ENCODE results near the gene VPS26A.
"Not testable (repeated sequence)": the region's sequence is repeated elsewhere in the genome, so short reads cannot be mapped to it uniquely, and the experiment has no call there.

VPS26A gene

GRCh38 chr10:69139961-69140360 lies 16.0 kb downstream of the VPS26A start:
- Histone ChIP-seq H3K27ac (ENCODE audit: low read depth in 2 of 2, low read length in 2 of 2) (no peak overlapping the region), H3K4me1 (ENCODE audit: control insufficient read depth in 2 of 2, insufficient read depth in 2 of 2, low read length in 2 of 2) (no peaks in the 10 kb centered on the region), H3K36me3 (ENCODE audit: control insufficient read depth in 2 of 2, insufficient read depth in 2 of 2, low read length in 2 of 2) (peaks cover 5 to 7% of the 10 kb centered on the region in 2 donors), H3K9ac (ENCODE audit: low read depth in 1 of 2, low read length in 2 of 2) (no peak overlapping the region), H3K4me3 (ENCODE audit: low read length in 2 of 2) (no peak overlapping the region), H3K27me3 (ENCODE audit: control insufficient read depth in 2 of 2, insufficient read depth in 2 of 2, low read length in 2 of 2) (no peaks in the 10 kb centered on the region), H3K9me3 (ENCODE audit: control insufficient read depth in 2 of 2, low read length in 2 of 2) (no peaks in the 10 kb centered on the region)

DNA sequence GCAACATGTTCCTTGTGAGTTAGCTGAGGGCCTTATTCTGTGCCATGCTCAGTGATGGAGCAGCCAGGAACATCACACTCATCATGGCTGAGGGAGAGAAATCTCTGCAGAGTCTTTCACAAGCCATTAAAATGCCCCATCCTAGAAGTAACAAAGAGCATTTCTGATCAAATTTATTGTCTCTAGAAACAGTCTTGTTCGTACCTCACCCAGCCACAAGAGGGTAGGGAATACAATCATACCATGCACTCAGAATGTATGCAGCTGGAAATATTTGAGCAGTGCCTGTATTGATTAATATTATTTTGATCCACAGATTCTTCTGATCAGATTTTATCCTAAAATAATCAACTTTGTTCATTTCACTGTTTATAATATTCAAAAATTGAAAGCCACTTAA lies 17.3 kb downstream of the VPS26A start:
- Histone ChIP-seq H3K27ac (ENCODE audit: low read depth in 2 of 2, low read length in 2 of 2) (no peak overlapping the region), H3K27me3 (ENCODE audit: control insufficient read depth in 2 of 2, insufficient read depth in 2 of 2, low read length in 2 of 2) (no peaks in the 10 kb centered on the region), H3K4me3 (ENCODE audit: low read length in 2 of 2) (no peak overlapping the region), H3K9ac (ENCODE audit: low read depth in 1 of 2, low read length in 2 of 2) (no peak overlapping the region), H3K4me1 (ENCODE audit: control insufficient read depth in 2 of 2, insufficient read depth in 2 of 2, low read length in 2 of 2) (no peaks in the 10 kb centered on the region), H3K36me3 (ENCODE audit: control insufficient read depth in 2 of 2, insufficient read depth in 2 of 2, low read length in 2 of 2) (peaks cover 5% of the 10 kb centered on the region in 2 donors), H3K9me3 (ENCODE audit: control insufficient read depth in 2 of 2, low read length in 2 of 2) (no peaks in the 10 kb centered on the region)

DNA sequence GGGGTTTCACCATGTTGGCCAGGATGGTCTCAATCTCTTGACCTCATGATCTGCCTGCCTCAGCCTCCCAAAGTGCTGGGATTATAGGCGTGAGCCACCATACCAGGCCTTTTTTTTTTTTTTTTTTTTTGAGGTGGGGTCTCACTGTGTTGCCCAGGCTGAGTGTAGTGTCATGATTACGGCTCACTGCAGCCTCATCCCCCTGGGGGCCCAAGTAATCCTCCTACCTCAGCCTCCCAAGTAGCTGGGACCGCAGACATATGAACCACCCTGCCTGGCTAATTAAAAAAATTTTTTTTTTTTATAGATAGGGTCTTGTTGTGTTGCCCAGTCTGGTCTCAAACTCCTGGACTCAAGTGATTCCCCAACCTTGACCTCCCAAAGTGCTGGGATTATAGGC lies 18.1 kb downstream of the VPS26A start:
- H3K36me3 ChIP-seq (ENCODE audit: control insufficient read depth in 2 of 2, insufficient read depth in 2 of 2, low read length in 2 of 2); H3K9ac ChIP-seq (ENCODE audit: low read depth in 1 of 2, low read length in 2 of 2); H3K4me1 ChIP-seq (ENCODE audit: control insufficient read depth in 2 of 2, insufficient read depth in 2 of 2, low read length in 2 of 2); H3K27ac ChIP-seq (ENCODE audit: low read depth in 2 of 2, low read length in 2 of 2); H3K27me3 ChIP-seq (ENCODE audit: control insufficient read depth in 2 of 2, insufficient read depth in 2 of 2, low read length in 2 of 2); H3K9me3 ChIP-seq (ENCODE audit: control insufficient read depth in 2 of 2, low read length in 2 of 2); H3K4me3 ChIP-seq (ENCODE audit: low read length in 2 of 2): not testable (repeated sequence)

GRCh38 chr10:69142983-69143382 lies 19.0 kb downstream of the VPS26A start:
- Histone ChIP-seq H3K27ac (ENCODE audit: low read depth in 2 of 2, low read length in 2 of 2) (no peak overlapping the region), H3K4me1 (ENCODE audit: control insufficient read depth in 2 of 2, insufficient read depth in 2 of 2, low read length in 2 of 2) (no peaks in the 10 kb centered on the region), H3K27me3 (ENCODE audit: control insufficient read depth in 2 of 2, insufficient read depth in 2 of 2, low read length in 2 of 2) (no peaks in the 10 kb centered on the region), H3K36me3 (ENCODE audit: control insufficient read depth in 2 of 2, insufficient read depth in 2 of 2, low read length in 2 of 2) (no peaks in the 10 kb centered on the region), H3K9ac (ENCODE audit: low read depth in 1 of 2, low read length in 2 of 2) (no peak overlapping the region), H3K9me3 (ENCODE audit: control insufficient read depth in 2 of 2, low read length in 2 of 2) (no peaks in the 10 kb centered on the region), H3K4me3 (ENCODE audit: low read length in 2 of 2) (no peak overlapping the region)

- Histone ChIP-seq H3K9me3 (ENCODE audit: control insufficient read depth in 2 of 2, low read length in 2 of 2) (no peaks in the 10 kb centered on the region), H3K4me3 (ENCODE audit: low read length in 2 of 2) (no peak overlapping the region), H3K9ac (ENCODE audit: low read depth in 1 of 2, low read length in 2 of 2) (no peak overlapping the region), H3K36me3 (ENCODE audit: control insufficient read depth in 2 of 2, insufficient read depth in 2 of 2, low read length in 2 of 2) (no peaks in the 10 kb centered on the region), H3K27me3 (ENCODE audit: control insufficient read depth in 2 of 2, insufficient read depth in 2 of 2, low read length in 2 of 2) (no peaks in the 10 kb centered on the region), H3K4me1 (ENCODE audit: control insufficient read depth in 2 of 2, insufficient read depth in 2 of 2, low read length in 2 of 2) (no peaks in the 10 kb centered on the region), H3K27ac (ENCODE audit: low read depth in 2 of 2, low read length in 2 of 2) (no peak overlapping the region)
Observed at GRCh38 chr10:69145329-69145728, 21.4 kb downstream of the VPS26A start.

DNA sequence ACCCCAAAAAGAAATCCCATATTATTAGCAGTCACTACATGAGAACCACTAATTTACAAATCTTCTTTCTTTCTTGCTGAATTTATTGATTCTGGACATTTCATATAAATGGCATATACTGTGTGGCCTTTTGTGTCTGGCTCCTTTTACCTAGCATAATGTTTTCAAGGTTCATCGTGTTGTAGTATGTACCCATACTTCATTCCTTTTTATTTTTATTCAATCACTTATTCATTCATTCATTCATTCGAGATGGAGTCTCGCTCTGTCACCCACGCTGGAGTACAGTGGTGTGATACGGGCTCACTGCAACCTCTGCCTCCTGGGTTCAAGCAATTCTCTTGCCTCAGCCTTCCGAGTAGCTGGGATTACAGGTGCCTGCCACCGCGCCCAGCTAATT lies 21.9 kb downstream of the VPS26A start:
- Histone ChIP-seq H3K9me3 (ENCODE audit: control insufficient read depth in 2 of 2, low read length in 2 of 2) (no peaks in the 10 kb centered on the region), H3K9ac (ENCODE audit: low read depth in 1 of 2, low read length in 2 of 2) (no peak overlapping the region), H3K4me3 (ENCODE audit: low read length in 2 of 2) (no peak overlapping the region), H3K27me3 (ENCODE audit: control insufficient read depth in 2 of 2, insufficient read depth in 2 of 2, low read length in 2 of 2) (no peaks in the 10 kb centered on the region), H3K27ac (ENCODE audit: low read depth in 2 of 2, low read length in 2 of 2) (no peak overlapping the region), H3K36me3 (ENCODE audit: control insufficient read depth in 2 of 2, insufficient read depth in 2 of 2, low read length in 2 of 2) (no peaks in the 10 kb centered on the region), H3K4me1 (ENCODE audit: control insufficient read depth in 2 of 2, insufficient read depth in 2 of 2, low read length in 2 of 2) (no peaks in the 10 kb centered on the region)

DNA sequence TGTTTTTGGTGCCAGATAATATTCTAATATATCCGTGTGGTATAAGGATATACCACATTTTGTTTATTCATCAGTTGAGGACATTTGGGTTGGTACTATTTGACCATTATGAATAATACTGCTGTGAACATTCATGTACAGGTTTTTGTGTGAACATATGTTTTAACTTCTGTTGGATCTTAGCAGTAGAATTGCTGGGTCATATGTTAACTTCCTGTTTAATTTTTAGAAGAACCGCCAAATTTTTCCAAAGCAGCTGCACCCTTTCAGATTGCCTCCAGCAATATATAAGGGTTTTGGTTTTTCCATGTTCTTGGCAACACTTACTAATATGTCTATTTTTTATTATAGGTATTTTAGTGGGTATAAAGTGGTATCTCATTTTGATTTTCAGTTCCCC lies 22.8 kb downstream of the VPS26A start:
- H3K27ac ChIP-seq (ENCODE audit: low read depth in 2 of 2, low read length in 2 of 2), result no peak overlapping the region
- H3K9ac ChIP-seq (ENCODE audit: low read depth in 1 of 2, low read length in 2 of 2), result no peak overlapping the region
- H3K4me3 ChIP-seq (ENCODE audit: low read length in 2 of 2), result no peak overlapping the region
- H3K4me1 ChIP-seq (ENCODE audit: control insufficient read depth in 2 of 2, insufficient read depth in 2 of 2, low read length in 2 of 2), result no peaks in the 10 kb centered on the region
- H3K27me3 ChIP-seq (ENCODE audit: control insufficient read depth in 2 of 2, insufficient read depth in 2 of 2, low read length in 2 of 2), result no peaks in the 10 kb centered on the region
- H3K36me3 ChIP-seq (ENCODE audit: control insufficient read depth in 2 of 2, insufficient read depth in 2 of 2, low read length in 2 of 2), result no peaks in the 10 kb centered on the region
- H3K9me3 ChIP-seq (ENCODE audit: control insufficient read depth in 2 of 2, low read length in 2 of 2), result no peaks in the 10 kb centered on the region

GRCh38 chr10:69151984-69152383 lies 28.0 kb downstream of the VPS26A start:
- no peak overlapping the region for H3K4me3 ChIP-seq (ENCODE audit: low read length in 2 of 2)
- no peaks in the 10 kb centered on the region for H3K4me1 ChIP-seq (ENCODE audit: control insufficient read depth in 2 of 2, insufficient read depth in 2 of 2, low read length in 2 of 2)
- H3K9me3 ChIP-seq (ENCODE audit: control insufficient read depth in 2 of 2, low read length in 2 of 2), result no peaks in the 10 kb centered on the region
- no peak overlapping the region for H3K27ac ChIP-seq (ENCODE audit: low read depth in 2 of 2, low read length in 2 of 2)
- H3K27me3 ChIP-seq (ENCODE audit: control insufficient read depth in 2 of 2, insufficient read depth in 2 of 2, low read length in 2 of 2), result no peaks in the 10 kb centered on the region
- no peak overlapping the region for H3K9ac ChIP-seq (ENCODE audit: low read depth in 1 of 2, low read length in 2 of 2)
- no peaks in the 10 kb centered on the region for H3K36me3 ChIP-seq (ENCODE audit: control insufficient read depth in 2 of 2, insufficient read depth in 2 of 2, low read length in 2 of 2)

GRCh38 chr10:69153227-69153626 lies 29.2 kb downstream of the VPS26A start:
- Histone ChIP-seq H3K9ac (ENCODE audit: low read depth in 1 of 2, low read length in 2 of 2) (no peak overlapping the region), H3K4me1 (ENCODE audit: control insufficient read depth in 2 of 2, insufficient read depth in 2 of 2, low read length in 2 of 2) (no peaks in the 10 kb centered on the region), H3K27ac (ENCODE audit: low read depth in 2 of 2, low read length in 2 of 2) (no peak overlapping the region), H3K9me3 (ENCODE audit: control insufficient read depth in 2 of 2, low read length in 2 of 2) (no peaks in the 10 kb centered on the region), H3K27me3 (ENCODE audit: control insufficient read depth in 2 of 2, insufficient read depth in 2 of 2, low read length in 2 of 2) (no peaks in the 10 kb centered on the region), H3K4me3 (ENCODE audit: low read length in 2 of 2) (no peak overlapping the region), H3K36me3 (ENCODE audit: control insufficient read depth in 2 of 2, insufficient read depth in 2 of 2, low read length in 2 of 2) (peaks cover 8 to 9% of the 10 kb centered on the region in 2 donors)

DNA sequence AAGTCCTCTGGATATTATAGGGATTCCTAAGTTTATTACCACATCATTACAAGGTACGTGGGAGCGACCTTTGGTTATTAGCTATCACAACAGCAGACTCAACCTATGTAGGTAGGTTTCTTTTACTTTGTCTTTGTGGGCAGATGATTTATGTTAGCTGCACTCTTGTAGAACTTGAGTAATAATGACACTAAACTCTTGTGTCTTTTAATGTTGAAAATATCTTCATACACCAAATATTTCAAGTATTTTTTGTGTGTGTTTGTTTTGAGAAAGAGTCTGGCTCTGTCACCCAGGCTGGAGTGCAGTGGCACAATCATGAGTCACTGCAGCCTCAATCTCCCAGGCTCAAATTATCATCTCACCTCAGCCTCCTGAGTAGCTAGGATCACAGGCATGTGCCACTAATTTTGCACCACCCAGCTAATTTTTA lies 36.8 kb downstream of the VPS26A start:
- no peaks in the 10 kb centered on the region for H3K27me3 ChIP-seq (ENCODE audit: control insufficient read depth in 2 of 2, insufficient read depth in 2 of 2, low read length in 2 of 2)
- H3K4me1 ChIP-seq (ENCODE audit: control insufficient read depth in 2 of 2, insufficient read depth in 2 of 2, low read length in 2 of 2), result no peaks in the 10 kb centered on the region
- no peak overlapping the region for H3K9ac ChIP-seq (ENCODE audit: low read depth in 1 of 2, low read length in 2 of 2)
- no peak overlapping the region for H3K4me3 ChIP-seq (ENCODE audit: low read length in 2 of 2)
- no peaks in the 10 kb centered on the region for H3K9me3 ChIP-seq (ENCODE audit: control insufficient read depth in 2 of 2, low read length in 2 of 2)
- H3K36me3 ChIP-seq (ENCODE audit: control insufficient read depth in 2 of 2, insufficient read depth in 2 of 2, low read length in 2 of 2), result peaks cover 31 to 39% of the 10 kb centered on the region in 2 donors
- no peak overlapping the region for H3K27ac ChIP-seq (ENCODE audit: low read depth in 2 of 2, low read length in 2 of 2)

DNA sequence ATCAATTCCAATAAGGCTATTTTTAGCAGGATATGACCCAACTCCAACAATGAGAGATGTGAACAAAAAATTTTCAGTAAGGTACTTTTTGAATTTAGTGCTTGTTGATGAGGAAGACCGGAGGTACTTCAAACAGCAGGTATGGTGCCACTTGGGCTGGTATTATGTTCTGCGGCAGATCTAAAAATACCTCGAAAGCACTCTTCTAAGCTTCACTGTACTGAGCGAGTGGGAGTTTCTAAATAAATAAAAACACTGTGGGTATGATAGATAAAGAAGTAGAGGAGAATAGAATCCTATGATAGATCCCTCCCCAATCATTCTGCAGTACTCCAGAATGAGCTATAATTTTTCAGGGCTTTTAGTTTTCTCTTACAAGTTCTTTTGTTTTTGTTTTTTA lies 44.5 kb downstream of the VPS26A start:
- Histone ChIP-seq H3K36me3 (ENCODE audit: control insufficient read depth in 2 of 2, insufficient read depth in 2 of 2, low read length in 2 of 2) (peaks cover 32 to 44% of the 10 kb centered on the region in 2 donors), H3K4me1 (ENCODE audit: control insufficient read depth in 2 of 2, insufficient read depth in 2 of 2, low read length in 2 of 2) (no peaks in the 10 kb centered on the region), H3K9me3 (ENCODE audit: control insufficient read depth in 2 of 2, low read length in 2 of 2) (no peaks in the 10 kb centered on the region), H3K27ac (ENCODE audit: low read depth in 2 of 2, low read length in 2 of 2) (no peak overlapping the region), H3K4me3 (ENCODE audit: low read length in 2 of 2) (no peak overlapping the region), H3K27me3 (ENCODE audit: control insufficient read depth in 2 of 2, insufficient read depth in 2 of 2, low read length in 2 of 2) (no peaks in the 10 kb centered on the region), H3K9ac (ENCODE audit: low read depth in 1 of 2, low read length in 2 of 2) (no peak overlapping the region)

All from mucosa of rectum (tissue), 2 donors.